Epithelial cell of proximal tubule (primary cell): ENCODE results near the gene EFCAB6. TPM values are rescaled to one million over a fixed set of nuclear protein-coding genes. Genes with fewer than 3 reads are reported as not detected.

Experiments used
- DNase-seq: peaks from one replicate; pipeline ENCODE4 v3.0.0-alpha.2; 2011; ENCODE audit warnings: low read depth
- H3K4me3 ChIP-seq: 2 replicates; pipeline ENCODE4 v1.5.1; 2011; ENCODE audit warnings: low read depth, mild to moderate bottlenecking, low read length
- CTCF ChIP-seq: conservative IDR thresholded peaks from 2 replicates; pipeline ENCODE4 v1.5.1; 2012; ENCODE audit warnings: low read depth, mild to moderate bottlenecking, low read length
- total RNA-seq: library from RNA; depleted of rRNA; stranded (reverse); fragments of >200 nt; gene quantifications from 2 replicates; pipeline ENCODE4 v1.2.3, GENCODE V29; 2015

Gene EFCAB6
- total RNA-seq, 1 donor from 2014 or later = 0.23 TPM

GRCh38 chr22:43529461-43529860 is 282.6 kb downstream of the EFCAB6 start:
- no peak for TF ChIP-seq CTCF
- H3K4me3 ChIP-seq = no peak overlapping the region
- DNase-seq = no peak

- no peak for DNase-seq
- no peak for TF ChIP-seq CTCF
- H3K4me3 ChIP-seq = no peak overlapping the region
Measured at GRCh38 chr22:43528601-43529360, 283.3 kb downstream of the EFCAB6 start.

- no peak overlapping the region for H3K4me3 ChIP-seq
- no peak for TF ChIP-seq CTCF
- no peak for DNase-seq
Measured at GRCh38 chr22:43526946-43527345, 285.2 kb downstream of the EFCAB6 start.

- no peak for DNase-seq
- no peak overlapping the region for H3K4me3 ChIP-seq
- TF ChIP-seq CTCF = no peak
Measured at GRCh38 chr22:43526117-43526655, 285.9 kb downstream of the EFCAB6 start.

GRCh38 chr22:43521716-43522115 is 290.4 kb downstream of the EFCAB6 start:
- H3K4me3 ChIP-seq = no peak overlapping the region
- DNase-seq = no peak
- no peak for TF ChIP-seq CTCF

GRCh38 chr22:43520632-43521039 is 291.5 kb downstream of the EFCAB6 start:
- DNase-seq = no peak
- H3K4me3 ChIP-seq = no peak overlapping the region
- no peak for TF ChIP-seq CTCF
